Fibroblast of lung (primary cell): ENCODE data around the gene CRACR2B. TPM values are rescaled to one million over a fixed set of nuclear protein-coding genes. Genes with fewer than 3 reads are reported as not detected.

Experiments used
- DNase-seq, 2 donors: peaks; one replicate each; pipeline versions ENCODE4 v3.0.0 to v3.0.0-alpha.2; 2010; ENCODE audit warnings: low read depth in 2 of 2
- H2AFZ ChIP-seq: 2 replicates; pipeline ENCODE4 v1.5.1; 2012; ENCODE audit warnings: low read length, control low read depth, inconsistent platforms
- H3K27ac ChIP-seq: 2 replicates; pipeline ENCODE4 v1.5.1; 2011; ENCODE audit warnings: low read length, control low read depth; ENCODE audit not compliant: insufficient read depth
- H3K27me3 ChIP-seq: 2 replicates; pipeline ENCODE4 v1.5.1; 2011; ENCODE audit warnings: mild to moderate bottlenecking, low read length; ENCODE audit not compliant: control insufficient read depth, insufficient read depth
- H3K36me3 ChIP-seq: 2 replicates; pipeline ENCODE4 v1.5.1; 2011; ENCODE audit warnings: low read length; ENCODE audit not compliant: control insufficient read depth, insufficient read depth
- H3K4me1 ChIP-seq: 2 replicates; pipeline ENCODE4 v1.5.1; 2011; ENCODE audit warnings: low read length; ENCODE audit not compliant: control insufficient read depth, insufficient read depth; ENCODE audit errors: extremely low read depth
- H3K4me2 ChIP-seq: 2 replicates; pipeline ENCODE4 v1.5.1; 2011; ENCODE audit warnings: low read length, control low read depth; ENCODE audit not compliant: insufficient read depth; ENCODE audit errors: extremely low read depth
- H3K4me3 ChIP-seq, 4 experiments: fragments of 200-600 bp in 1 of 4; sonication (generic) in 1 of 4; replicated peaks in 1 of 4; 2 replicates each; pipeline ENCODE4 v1.5.1; 2011 to 2016; ENCODE audit warnings: low read length in 4 of 4, low read depth in 3 of 4, mild to moderate bottlenecking in 3 of 4, control low read depth in 2 of 4, inconsistent platforms in 1 of 4, mixed read lengths in 1 of 4; ENCODE audit not compliant: insufficient read depth in 1 of 4; ENCODE audit errors: control extremely low read depth in 1 of 4
- H3K79me2 ChIP-seq: 2 replicates; pipeline ENCODE4 v1.5.1; 2012; ENCODE audit warnings: mild to moderate bottlenecking, low read length, inconsistent platforms; ENCODE audit not compliant: control insufficient read depth, insufficient read depth
- H3K9ac ChIP-seq: 2 replicates; pipeline ENCODE4 v1.5.1; 2011; ENCODE audit warnings: mild to moderate bottlenecking, low read length, control low read depth; ENCODE audit not compliant: insufficient read depth
- H3K9me3 ChIP-seq: 2 replicates; pipeline ENCODE4 v1.5.1; 2012; ENCODE audit warnings: low read depth, low read length; ENCODE audit not compliant: control insufficient read depth, insufficient read depth
- H4K20me1 ChIP-seq: 2 replicates; pipeline ENCODE4 v1.5.1; 2011; ENCODE audit warnings: low read length; ENCODE audit not compliant: control insufficient read depth, insufficient read depth; ENCODE audit errors: extremely low read depth
- CTCF ChIP-seq, 2 donors: IDR thresholded peaks in 1 of 2; conservative IDR thresholded peaks in 1 of 2; 1 replicate in 1 of 2; 2 replicates in 1 of 2; pipeline ENCODE4 v1.5.1; 2011 to 2012; ENCODE audit warnings: low read length in 2 of 2, control low read depth in 1 of 2, inconsistent platforms in 1 of 2, low read depth in 1 of 2, mild to moderate bottlenecking in 1 of 2
- EZH2 ChIP-seq: IDR thresholded peaks from 2 replicates; pipeline ENCODE4 v1.5.1; 2012; ENCODE audit warnings: low read length, control low read depth, mild to moderate bottlenecking; ENCODE audit errors: missing control alignments
- polyA plus RNA-seq, 2 donors: library from polyadenylated mRNA; depleted of rRNA in 1 of 2; stranded (reverse) in 1 of 2; unstranded in 1 of 2; fragments of >200 nt; gene quantifications; 2 replicates each; pipeline ENCODE4 v1.2.1, GENCODE V29; 2011 to 2012; ENCODE audit warnings: missing spikeins in 1 of 2
- total RNA-seq: library from RNA; depleted of rRNA; stranded (reverse); fragments of >200 nt; gene quantifications from 2 replicates; pipeline ENCODE4 v1.2.1, GENCODE V29; 2014

CRACR2B gene
- total and polyA plus RNA-seq, 2 donors (not counting 1 experiment from before 2014, with no cell fraction given): 0.11 to 0.66 TPM

- H3K27ac ChIP-seq: no peak overlapping the region
- H3K27me3 ChIP-seq: no peaks in the 10 kb centered on the region
- no peaks in the 10 kb centered on the region for H4K20me1 ChIP-seq
- peak overlapping the region; percentile 15 to 57 (median 32) for H3K4me3 ChIP-seq
- no peak for TF ChIP-seq EZH2
- no peak for TF ChIP-seq CTCF (conservative IDR thresholded peaks at IDR 0.05 in 1 of 2, IDR thresholded peaks at IDR 0.05 in 1 of 2; ENCODE audit: low read depth in 1 of 2, low read length in 2 of 2)
- peaks cover 54% of the 10 kb centered on the region for H3K79me2 ChIP-seq
- no peak overlapping the region for H2AFZ ChIP-seq
- no peaks in the 10 kb centered on the region for H3K9me3 ChIP-seq
- H3K4me1 ChIP-seq: peaks cover 39% of the 10 kb centered on the region
- H3K9ac ChIP-seq: peak overlapping the region; percentile 30
- H3K36me3 ChIP-seq: peaks cover 4% of the 10 kb centered on the region
- H3K4me2 ChIP-seq: no peak overlapping the region
- no peak for DNase-seq
Observed at GRCh38 chr11:849104-849824, 21.5 kb downstream of the CRACR2B start.

DNA sequence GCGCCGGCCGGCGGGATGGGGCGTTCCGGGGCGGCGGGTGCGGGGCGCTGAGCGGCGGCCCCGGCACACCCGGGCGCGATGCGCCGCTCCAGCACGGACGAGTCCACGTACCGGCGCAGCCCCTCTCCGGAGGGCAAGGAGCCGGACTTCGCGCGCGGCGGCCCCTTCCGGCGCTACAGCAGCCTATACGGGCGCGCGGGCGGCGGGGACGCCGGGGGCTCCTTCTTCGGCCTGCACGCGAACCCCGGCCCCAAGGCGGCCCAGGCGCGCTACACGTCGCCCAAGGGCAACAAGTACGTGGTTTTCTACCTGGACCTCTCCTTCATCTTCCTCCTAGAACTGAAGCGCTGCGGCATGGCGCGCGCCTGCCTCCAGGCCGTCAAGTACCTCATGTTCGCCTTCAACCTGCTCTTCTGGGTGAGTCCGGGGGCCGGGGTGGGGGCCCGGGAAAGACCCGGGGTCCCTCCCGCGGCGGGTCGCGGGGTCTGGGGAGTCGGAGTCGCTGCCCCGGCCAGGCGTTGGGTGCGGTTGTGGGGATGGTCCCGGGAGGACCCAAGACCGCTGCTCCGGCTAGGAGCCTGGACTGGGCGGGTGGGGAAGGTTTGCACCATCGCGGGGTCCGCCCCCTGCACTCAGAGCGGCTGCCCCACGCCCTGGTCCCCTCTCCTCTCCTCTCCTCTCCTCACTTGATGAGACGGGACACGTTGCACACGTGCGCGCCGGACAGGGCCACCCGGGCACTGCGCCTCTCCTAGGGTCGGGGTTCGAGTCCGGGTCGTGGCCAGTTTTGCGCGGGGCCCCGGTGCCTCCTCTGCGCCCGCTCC lies 22.4 kb downstream of the CRACR2B start:
- no peaks in the 10 kb centered on the region for H3K9me3 ChIP-seq
- H3K36me3 ChIP-seq: peaks cover 4% of the 10 kb centered on the region
- peak overlapping the region; percentile 21 to 57 (median 38) for H3K4me3 ChIP-seq
- no peaks in the 10 kb centered on the region for H3K27me3 ChIP-seq
- peak overlapping the region; percentile 51 for H3K4me2 ChIP-seq
- peaks cover 34% of the 10 kb centered on the region for H3K4me1 ChIP-seq
- no peak overlapping the region for H3K27ac ChIP-seq
- H4K20me1 ChIP-seq: no peaks in the 10 kb centered on the region
- no peak overlapping the region for H2AFZ ChIP-seq
- H3K9ac ChIP-seq: peak overlapping the region; percentile 16
- H3K79me2 ChIP-seq: peaks cover 48% of the 10 kb centered on the region
- TF ChIP-seq CTCF (conservative IDR thresholded peaks at IDR 0.05 in 1 of 2, IDR thresholded peaks at IDR 0.05 in 1 of 2; ENCODE audit: low read depth in 1 of 2, low read length in 2 of 2): no peak
- no peak for TF ChIP-seq EZH2
- DNase-seq: no peak
